ENCODE data around the gene LRRC7. TPM values are rescaled to one million over a fixed set of nuclear protein-coding genes. Genes with fewer than 3 reads are reported as not detected.
A peak's percentile ranks its signal among the peaks of the same experiment; 100 is the strongest.
"Not testable (repeated sequence)": the region's sequence is repeated elsewhere in the genome, so short reads cannot be mapped to it uniquely, and the experiment has no call there.

Gene LRRC7
- total RNA-seq, 2 donors from 2014 or later: 0.91 TPM; not detected in 1

GRCh38 chr1:69852706-69853105, 285.0 kb downstream of the LRRC7 start:
- no peak for ATAC-seq
- H3K9me3 Mint-ChIP-seq: peaks cover 1 to 7% of the 10 kb centered on the region in 2 donors
- H3K36me3 Mint-ChIP-seq: no peaks in the 10 kb centered on the region
- no peak for DNase-seq (ENCODE audit: low spot score in 2 of 2)
- H3K27ac Mint-ChIP-seq: no peak overlapping the region

- no peak overlapping the region for H3K27ac Mint-ChIP-seq
- H3K9me3 Mint-ChIP-seq: peaks cover 0 to 5% of the 10 kb centered on the region in 2 donors
- ATAC-seq: no peak
Observed at GRCh38 chr1:69858534-69858933, 290.8 kb downstream of the LRRC7 start.

GRCh38 chr1:69861641-69862040, 293.9 kb downstream of the LRRC7 start:
- ATAC-seq (no peak), DNase-seq (ENCODE audit: low spot score in 2 of 2) (no peak)
- Mint-ChIP-seq H3K9me3 (peaks cover 4 to 5% of the 10 kb centered on the region in 2 donors), H3K27ac (no peak overlapping the region), H3K36me3 (no peaks in the 10 kb centered on the region)

More at GRCh38 chr1:69858534-69858933, 290.8 kb downstream of the LRRC7 start:
- H3K36me3 Mint-ChIP-seq: no peaks in the 10 kb centered on the region
- no peak for DNase-seq (ENCODE audit: low spot score in 2 of 2)

GRCh38 chr1:69862906-69863305, 295.2 kb downstream of the LRRC7 start:
- Mint-ChIP-seq H3K9me3 (peaks cover 4 to 8% of the 10 kb centered on the region in 2 donors), H3K36me3 (no peaks in the 10 kb centered on the region), H3K27ac (no peak overlapping the region)
- peak in 1 of 2 donors; percentile 48 for ATAC-seq
- no peak for DNase-seq (ENCODE audit: low spot score in 2 of 2)

- ATAC-seq (no peak), DNase-seq (ENCODE audit: low spot score in 2 of 2) (no peak)
- Mint-ChIP-seq H3K27ac (no peak overlapping the region), H3K36me3 (no peaks in the 10 kb centered on the region), H3K9me3 (peaks cover 7 to 8% of the 10 kb centered on the region in 2 donors)
Observed at GRCh38 chr1:69863704-69864103, 296.0 kb downstream of the LRRC7 start.

GRCh38 chr1:69871412-69871811, 303.7 kb downstream of the LRRC7 start:
- no peak overlapping the region for H3K27ac Mint-ChIP-seq

GRCh38 chr1:69878338-69878737, 310.6 kb downstream of the LRRC7 start:
- Mint-ChIP-seq H3K9me3 (peaks cover 0 to 7% of the 10 kb centered on the region in 2 donors), H3K36me3 (no peaks in the 10 kb centered on the region), H3K27ac (no peak overlapping the region)
- DNase-seq (ENCODE audit: low spot score in 2 of 2) (no peak), ATAC-seq (no peak)

More at GRCh38 chr1:69871412-69871811, 303.7 kb downstream of the LRRC7 start:
- ATAC-seq: no peak
- H3K36me3 Mint-ChIP-seq: no peaks in the 10 kb centered on the region
- H3K9me3 Mint-ChIP-seq: peaks cover 7% of the 10 kb centered on the region in 2 donors
- no peak for DNase-seq (ENCODE audit: low spot score in 2 of 2)

- not testable (repeated sequence) for H3K9me3 Mint-ChIP-seq; DNase-seq (ENCODE audit: low spot score in 2 of 2); H3K27ac Mint-ChIP-seq; ATAC-seq; H3K36me3 Mint-ChIP-seq
Observed at GRCh38 chr1:69888016-69888415, 320.3 kb downstream of the LRRC7 start.

GRCh38 chr1:69888657-69889056, 320.9 kb downstream of the LRRC7 start:
- DNase-seq (ENCODE audit: low spot score in 2 of 2) (no peak), ATAC-seq (no peak)
- Mint-ChIP-seq H3K36me3 (peaks cover 0 to 5% of the 10 kb centered on the region in 2 donors), H3K9me3 (peaks cover 5 to 6% of the 10 kb centered on the region in 2 donors), H3K27ac (no peak overlapping the region)

- no peak overlapping the region for H3K27ac Mint-ChIP-seq
- no peak for ATAC-seq
- no peak for DNase-seq (ENCODE audit: low spot score in 2 of 2)
- no peaks in the 10 kb centered on the region for H3K36me3 Mint-ChIP-seq
- H3K9me3 Mint-ChIP-seq: peaks cover 3 to 10% of the 10 kb centered on the region in 2 donors
Observed at GRCh38 chr1:69898403-69898947, 330.8 kb downstream of the LRRC7 start.

GRCh38 chr1:69911301-69911801, 343.6 kb downstream of the LRRC7 start:
- peaks cover 0 to 6% of the 10 kb centered on the region in 2 donors for H3K9me3 Mint-ChIP-seq
- DNase-seq (ENCODE audit: low spot score in 2 of 2) (no peak), ATAC-seq (no peak)
- no peaks in the 10 kb centered on the region for H3K36me3 Mint-ChIP-seq
- no peak overlapping the region for H3K27ac Mint-ChIP-seq

- peaks cover 1 to 6% of the 10 kb centered on the region in 2 donors for H3K9me3 Mint-ChIP-seq
- H3K27ac Mint-ChIP-seq: no peak overlapping the region
Observed at GRCh38 chr1:69913977-69914376, 346.3 kb downstream of the LRRC7 start.

GRCh38 chr1:69914976-69915765, 347.4 kb downstream of the LRRC7 start:
- H3K36me3 Mint-ChIP-seq: peaks cover 4 to 6% of the 10 kb centered on the region in 2 donors
- ATAC-seq: no peak
- H3K27ac Mint-ChIP-seq: no peak overlapping the region
- H3K9me3 Mint-ChIP-seq: peaks cover 4 to 6% of the 10 kb centered on the region in 2 donors
- DNase-seq (ENCODE audit: low spot score in 2 of 2): no peak

More at GRCh38 chr1:69913977-69914376, 346.3 kb downstream of the LRRC7 start:
- no peak for DNase-seq (ENCODE audit: low spot score in 2 of 2)
- H3K36me3 Mint-ChIP-seq: peaks cover 0 to 2% of the 10 kb centered on the region in 2 donors
- no peak for ATAC-seq

GRCh38 chr1:69919129-69919921, 351.6 kb downstream of the LRRC7 start:
- Mint-ChIP-seq H3K9me3 (peaks cover 8 to 9% of the 10 kb centered on the region in 2 donors), H3K27ac (no peak overlapping the region), H3K36me3 (peaks cover 4 to 6% of the 10 kb centered on the region in 2 donors)
- no peak for ATAC-seq
- DNase-seq (ENCODE audit: low spot score in 2 of 2): no peak

GRCh38 chr1:69919922-69920273, 352.2 kb downstream of the LRRC7 start:
- peaks cover 8 to 9% of the 10 kb centered on the region in 2 donors for H3K9me3 Mint-ChIP-seq
- no peak for ATAC-seq
- H3K27ac Mint-ChIP-seq: no peak overlapping the region
- no peak for DNase-seq (ENCODE audit: low spot score in 2 of 2)
- H3K36me3 Mint-ChIP-seq: peaks cover 4 to 6% of the 10 kb centered on the region in 2 donors

- Mint-ChIP-seq H3K27ac (no peak overlapping the region), H3K9me3 (peaks cover 8 to 9% of the 10 kb centered on the region in 2 donors), H3K36me3 (peaks cover 4 to 6% of the 10 kb centered on the region in 2 donors)
- DNase-seq (ENCODE audit: low spot score in 2 of 2) (no peak), ATAC-seq (no peak)
Observed at GRCh38 chr1:69920426-69920825, 352.7 kb downstream of the LRRC7 start.

GRCh38 chr1:69921486-69921885, 353.8 kb downstream of the LRRC7 start:
- Mint-ChIP-seq H3K36me3 (peaks cover 4 to 6% of the 10 kb centered on the region in 2 donors), H3K27ac (no peak overlapping the region), H3K9me3 (peaks cover 8 to 10% of the 10 kb centered on the region in 2 donors)
- no peak for DNase-seq (ENCODE audit: low spot score in 2 of 2)
- ATAC-seq: no peak

Data from activated naive CD4-positive, alpha-beta T cell treated with anti-CD3 and anti-CD28 coated beads, Interleukin-2, amount 50 U/mL, for 72 hours (primary cell).